Ovary (tissue), 9 donors: Measurements from ENCODE around the gene EMC6. TPM values are rescaled to one million over a fixed set of nuclear protein-coding genes. Genes with fewer than 3 reads are reported as not detected.

ENCODE experiments used
- DNase-seq, 5 donors: peaks; one replicate each; pipeline ENCODE4 v3.0.0-alpha.2; 2019 to 2020
- H3K27ac ChIP-seq, 2 donors: fragments of 200-600 bp; one replicate each; pipeline versions ENCODE4 v1.5.1 to v1.8.0; 2019 to 2022
- H3K27me3 ChIP-seq: fragments of 200-600 bp; one replicate; pipeline ENCODE4 v1.8.0; 2022
- H3K36me3 ChIP-seq: fragments of 200-600 bp; sonication (generic); one replicate; pipeline ENCODE4 v1.5.1; 2019
- H3K4me1 ChIP-seq: one replicate; pipeline ENCODE4 v1.8.1; 2013; ENCODE audit warnings: mild to moderate bottlenecking, moderate library complexity; ENCODE audit not compliant: insufficient read depth
- H3K4me3 ChIP-seq: fragments of 200-600 bp; sonication (generic); one replicate; pipeline ENCODE4 v1.5.1; 2017
- H3K9me3 ChIP-seq, 2 donors: fragments of 200-600 bp in 1 of 2; sonication (generic) in 1 of 2; one replicate each; pipeline versions ENCODE4 v1.5.1 to v1.8.1; 2013 to 2019; ENCODE audit warnings: mild to moderate bottlenecking in 1 of 2, moderate library complexity in 1 of 2
- EP300 ChIP-seq: sonication (generic); formaldehyde crosslinking; IDR thresholded peaks from one replicate; pipeline ENCODE4 v1.6.1; 2017; ENCODE audit warnings: antibody characterized with exemption
- POLR2A ChIP-seq: fragments of 450-650 bp; IDR thresholded peaks from one replicate; pipeline ENCODE4 v1.6.1; 2017; ENCODE audit warnings: antibody characterized with exemption, mild to moderate bottlenecking, moderate library complexity
- WGBS, 3 donors: extraction: QIAGEN DNeasy Blood & Tissue Kit in 1 of 3; methylation state at CpG; one replicate each; pipeline versions ENCODE4 v1.1.5 to v1.1.7; 2013 to 2017; 5-methylcytosine and 5-hydroxymethylcytosine counted together
- intact Hi-C, 4 donors: fragments of 100-400 bp; cut with DNase I; formaldehyde crosslinking; loops; one replicate each; pipeline versions ENCODE4 v1.11.0 to v1.15.1; 2022 to 2023
- polyA plus RNA-seq, 2 donors: library from polyadenylated mRNA; stranded (reverse); fragments of 200-250 nt in 1 of 2; fragments of 350-450 nt in 1 of 2; fragmentation: Illumina TruSeq in 1 of 2; extraction: RNeasy Lipid Tissue Mini Kit (QIAGEN cat#74804) in 1 of 2; gene quantifications; one replicate each; pipeline ENCODE4 v1.2.3, GENCODE V29; 2013 to 2014
- total RNA-seq, 7 donors: library from RNA; depleted of rRNA in 2 of 7; stranded (reverse); fragments of >200 nt in 2 of 7; fragmentation: NEBNext Ultra II Directional in 3 of 7; extraction: Animal tissue kit (Norgen Biotek cat#: 25700) in 3 of 7; gene quantifications; one replicate each; pipeline versions ENCODE4 v1.1.0 to v1.2.4, GENCODE V29; 2016 to 2023
- TF ChIP-seq, protein P1 (sequence below), 3 donors: fragments of 450-650 bp in 2 of 3; fragments of 200-600 bp in 1 of 3; IDR thresholded peaks; one replicate each; pipeline versions ENCODE4 v1.5.1 to v1.8.0; 2016 to 2022; ENCODE audit warnings: antibody characterized with exemption in 3 of 3, mild to moderate bottlenecking in 1 of 3
- donor health status: DM: no; HTN: no; CAD: no; lungs with moderate emphysema.
- donor health status: DM: no; HTN: no; CAD: no.
- donor health status: Bipolar disorder and iron deficiency.
- donor health status: DM: yes; HTN: yes; CAD: no.
- donor health status: DM: no; HTN: no; CAD: no.
- donor health status: DM: yes; HTN: yes; CAD: no.

EMC6 gene
- total and polyA plus RNA-seq, 9 donors = 7.6 to 38.9 (median 20.5) TPM

DNA sequence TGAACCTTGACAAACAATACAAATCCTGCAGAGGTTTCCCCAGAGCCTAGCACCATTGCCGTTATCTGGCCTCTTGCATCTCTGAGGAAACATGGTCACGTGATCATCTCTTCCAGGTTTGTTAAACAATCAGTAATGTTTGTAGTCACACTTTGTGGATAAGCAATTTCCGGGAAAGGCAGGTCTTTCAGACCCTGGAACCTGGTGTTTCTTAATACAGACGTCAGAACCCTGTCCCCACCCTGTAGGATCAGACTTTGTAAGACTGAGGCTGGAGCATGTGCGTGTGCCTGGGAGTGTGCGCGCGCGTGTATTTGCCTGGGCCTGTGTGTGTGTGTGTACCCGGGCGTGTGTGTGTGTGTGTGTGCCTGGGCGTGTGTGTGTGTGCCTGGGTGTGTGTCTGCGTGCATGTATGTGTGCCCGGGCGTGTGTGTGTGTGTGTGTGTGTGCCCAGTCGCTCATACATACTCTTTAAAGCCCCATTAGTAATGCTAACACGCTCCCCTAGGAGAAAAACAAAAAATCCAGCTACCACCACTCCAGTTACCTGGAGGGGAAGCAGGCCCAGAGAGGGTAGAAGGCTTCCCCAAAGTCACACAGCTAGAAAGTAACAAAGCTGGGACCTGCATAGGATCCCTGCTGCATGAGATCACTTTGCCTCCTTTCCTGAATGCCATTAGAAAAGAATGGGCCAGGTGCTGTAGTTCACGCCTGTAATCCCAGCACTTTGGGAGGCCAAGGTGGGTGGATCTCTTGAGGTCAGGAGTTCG lies 26.7 kb upstream of the EMC6 start:
- Histone ChIP-seq H3K27ac (no peak overlapping the region), H3K4me3 (no peak overlapping the region), H3K9me3 (no peaks in the 10 kb centered on the region), H3K36me3 (no peaks in the 10 kb centered on the region), H3K4me1 (peaks cover 13% of the 10 kb centered on the region), H3K27me3 (no peaks in the 10 kb centered on the region)
- TF ChIP-seq, protein P1, sequence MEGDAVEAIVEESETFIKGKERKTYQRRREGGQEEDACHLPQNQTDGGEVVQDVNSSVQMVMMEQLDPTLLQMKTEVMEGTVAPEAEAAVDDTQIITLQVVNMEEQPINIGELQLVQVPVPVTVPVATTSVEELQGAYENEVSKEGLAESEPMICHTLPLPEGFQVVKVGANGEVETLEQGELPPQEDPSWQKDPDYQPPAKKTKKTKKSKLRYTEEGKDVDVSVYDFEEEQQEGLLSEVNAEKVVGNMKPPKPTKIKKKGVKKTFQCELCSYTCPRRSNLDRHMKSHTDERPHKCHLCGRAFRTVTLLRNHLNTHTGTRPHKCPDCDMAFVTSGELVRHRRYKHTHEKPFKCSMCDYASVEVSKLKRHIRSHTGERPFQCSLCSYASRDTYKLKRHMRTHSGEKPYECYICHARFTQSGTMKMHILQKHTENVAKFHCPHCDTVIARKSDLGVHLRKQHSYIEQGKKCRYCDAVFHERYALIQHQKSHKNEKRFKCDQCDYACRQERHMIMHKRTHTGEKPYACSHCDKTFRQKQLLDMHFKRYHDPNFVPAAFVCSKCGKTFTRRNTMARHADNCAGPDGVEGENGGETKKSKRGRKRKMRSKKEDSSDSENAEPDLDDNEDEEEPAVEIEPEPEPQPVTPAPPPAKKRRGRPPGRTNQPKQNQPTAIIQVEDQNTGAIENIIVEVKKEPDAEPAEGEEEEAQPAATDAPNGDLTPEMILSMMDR (IDR thresholded peaks at IDR 0.05) = no peak
- TF ChIP-seq POLR2A (no peak), EP300 (no peak)
- WGBS, 3 donors = 87 to 90% (median 89%) methylated on average over 19 of the region's 19 CpGs
- intact Hi-C loops = no loop called here
- no peak for DNase-seq

DNA sequence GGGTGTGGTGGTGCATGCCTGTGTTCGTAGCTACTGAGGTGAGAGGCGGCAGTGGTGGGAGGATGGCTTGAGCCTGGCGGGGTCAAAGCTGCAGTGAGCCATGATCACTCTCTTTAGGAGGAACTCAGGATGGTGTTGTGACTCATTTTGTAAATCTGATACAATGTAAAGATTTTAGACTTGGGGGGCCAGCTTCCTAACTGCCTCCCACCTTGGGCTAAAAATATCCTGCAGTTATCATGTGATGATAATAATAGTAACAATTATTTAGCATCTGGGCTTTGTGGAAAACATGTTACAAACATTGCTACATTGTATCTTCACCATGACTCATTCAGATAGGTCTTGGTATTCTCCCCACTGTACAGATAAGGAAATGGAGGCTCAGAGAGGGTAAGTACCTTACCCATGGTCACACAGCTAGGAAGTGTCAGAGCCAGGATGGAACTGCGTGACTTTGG lies 24.7 kb upstream of the EMC6 start:
- H3K27me3 ChIP-seq = no peaks in the 10 kb centered on the region
- peaks cover 10% of the 10 kb centered on the region for H3K4me1 ChIP-seq
- H3K4me3 ChIP-seq = no peak overlapping the region
- H3K9me3 ChIP-seq = no peaks in the 10 kb centered on the region
- no peak for DNase-seq
- TF ChIP-seq EP300 (no peak), POLR2A (no peak)
- TF ChIP-seq, protein P1 (IDR thresholded peaks at IDR 0.05) = no peak
- no peaks in the 10 kb centered on the region for H3K36me3 ChIP-seq
- intact Hi-C loops = no loop called here
- 94% methylated on average over 4 of the region's 4 CpGs for WGBS, 3 donors
- H3K27ac ChIP-seq = no peak overlapping the region

DNA sequence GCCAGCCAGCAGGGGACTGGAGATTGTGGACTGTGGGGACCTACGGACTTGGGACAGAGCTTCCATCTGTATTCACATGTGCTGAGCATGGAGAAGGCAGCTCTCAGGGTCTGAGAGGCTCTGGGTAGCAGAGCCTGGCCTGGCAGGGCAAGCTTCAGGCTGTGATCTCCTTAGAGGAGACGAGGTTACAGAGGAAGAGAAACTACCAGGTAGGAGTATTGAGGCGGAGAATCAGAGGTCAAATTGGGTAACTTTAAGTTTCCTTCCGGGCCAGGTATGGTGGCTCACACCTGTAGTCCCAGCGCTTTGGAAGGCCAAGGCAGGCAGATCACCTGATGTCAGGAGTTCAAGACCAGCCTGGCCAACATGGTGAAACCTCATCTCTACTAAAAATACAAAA lies 23.3 kb upstream of the EMC6 start:
- intact Hi-C loops = no loop called here
- Histone ChIP-seq H3K27ac (no peak overlapping the region), H3K27me3 (no peaks in the 10 kb centered on the region), H3K9me3 (no peaks in the 10 kb centered on the region), H3K4me1 (peaks cover 8% of the 10 kb centered on the region), H3K4me3 (no peak overlapping the region), H3K36me3 (no peaks in the 10 kb centered on the region)
- WGBS, 3 donors = 87 to 92% (median 88%) methylated on average over 5 of the region's 5 CpGs
- DNase-seq = no peak
- TF ChIP-seq, protein P1 (IDR thresholded peaks at IDR 0.05) = no peak
- TF ChIP-seq EP300 (no peak), POLR2A (no peak)

DNA sequence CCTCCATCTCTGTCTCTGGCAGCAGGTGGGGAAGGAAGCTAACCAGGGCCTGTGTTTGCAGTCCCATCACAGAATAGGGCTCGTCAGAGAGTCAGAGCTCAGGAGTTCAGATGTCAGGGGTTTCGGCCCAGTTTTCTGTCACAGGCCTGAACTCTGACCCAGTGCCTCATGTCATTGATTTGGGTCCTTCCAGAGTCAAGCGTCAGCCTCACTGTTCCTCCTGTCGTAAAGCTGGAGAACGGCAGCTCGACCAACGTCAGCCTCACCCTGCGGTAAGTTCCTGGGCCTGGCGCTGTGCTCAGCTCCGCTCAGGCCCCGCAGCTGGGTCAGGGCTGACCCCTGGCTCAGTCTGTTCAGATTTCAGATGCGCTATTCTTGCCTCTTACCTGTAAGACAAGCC lies 21.4 kb upstream of the EMC6 start:
- 84 to 86% (median 86%) methylated on average over 12 of the region's 12 CpGs for WGBS, 3 donors
- Histone ChIP-seq H3K36me3 (no peaks in the 10 kb centered on the region), H3K9me3 (no peaks in the 10 kb centered on the region), H3K4me3 (no peak overlapping the region), H3K27me3 (no peaks in the 10 kb centered on the region), H3K27ac (no peak overlapping the region), H3K4me1 (no peaks in the 10 kb centered on the region)
- intact Hi-C loops = no loop called here
- TF ChIP-seq EP300 = no peak
- TF ChIP-seq POLR2A = no peak
- TF ChIP-seq, protein P1 (IDR thresholded peaks at IDR 0.05) = no peak
- DNase-seq = no peak
